ENCODE data around the gene FBXW8. TPM values are rescaled to one million over a fixed set of nuclear protein-coding genes. Genes with fewer than 3 reads are reported as not detected.

FBXW8 gene
- total RNA-seq, 4 donors from 2014 or later = 7.4 to 15.4 (median 10.2) TPM

DNA sequence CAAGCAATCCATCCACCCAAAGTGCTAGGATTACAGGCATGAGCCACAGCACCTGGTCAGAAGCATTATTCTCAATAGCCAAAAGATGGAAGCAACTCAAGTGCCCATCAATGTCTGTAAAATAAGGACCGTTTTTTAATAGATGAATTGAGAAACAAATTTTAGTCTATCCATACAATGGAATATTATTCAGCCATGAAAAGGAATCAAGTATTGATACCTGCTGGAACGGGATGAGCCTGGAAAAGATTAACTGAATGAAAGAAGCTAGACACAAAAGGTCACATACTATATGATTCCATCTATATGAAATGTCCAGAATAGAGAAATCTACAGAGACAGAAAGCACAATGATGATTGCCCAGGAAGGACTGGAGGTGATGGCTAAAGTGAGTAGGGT lies 9.1 kb upstream of the FBXW8 start:
- Histone ChIP-seq H3K36me3 (no peaks in the 10 kb centered on the region), H3K9me3 (no peaks in the 10 kb centered on the region), H3K27ac (no peak overlapping the region), H3K27me3 (peaks cover 0 to 60% (median 3%) of the 10 kb centered on the region in 4 donors), H3K4me1 (no peaks in the 10 kb centered on the region), H3K4me3 (no peak overlapping the region)
- no peak for DNase-seq
- intact Hi-C loops (cut with DNase I) = no loop called here
- TF ChIP-seq, protein P1, sequence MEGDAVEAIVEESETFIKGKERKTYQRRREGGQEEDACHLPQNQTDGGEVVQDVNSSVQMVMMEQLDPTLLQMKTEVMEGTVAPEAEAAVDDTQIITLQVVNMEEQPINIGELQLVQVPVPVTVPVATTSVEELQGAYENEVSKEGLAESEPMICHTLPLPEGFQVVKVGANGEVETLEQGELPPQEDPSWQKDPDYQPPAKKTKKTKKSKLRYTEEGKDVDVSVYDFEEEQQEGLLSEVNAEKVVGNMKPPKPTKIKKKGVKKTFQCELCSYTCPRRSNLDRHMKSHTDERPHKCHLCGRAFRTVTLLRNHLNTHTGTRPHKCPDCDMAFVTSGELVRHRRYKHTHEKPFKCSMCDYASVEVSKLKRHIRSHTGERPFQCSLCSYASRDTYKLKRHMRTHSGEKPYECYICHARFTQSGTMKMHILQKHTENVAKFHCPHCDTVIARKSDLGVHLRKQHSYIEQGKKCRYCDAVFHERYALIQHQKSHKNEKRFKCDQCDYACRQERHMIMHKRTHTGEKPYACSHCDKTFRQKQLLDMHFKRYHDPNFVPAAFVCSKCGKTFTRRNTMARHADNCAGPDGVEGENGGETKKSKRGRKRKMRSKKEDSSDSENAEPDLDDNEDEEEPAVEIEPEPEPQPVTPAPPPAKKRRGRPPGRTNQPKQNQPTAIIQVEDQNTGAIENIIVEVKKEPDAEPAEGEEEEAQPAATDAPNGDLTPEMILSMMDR (IDR thresholded peaks at IDR 0.05) = no peak
- 64 to 79% methylated on average over 2 of the region's 2 CpGs for WGBS, 2 donors

DNA sequence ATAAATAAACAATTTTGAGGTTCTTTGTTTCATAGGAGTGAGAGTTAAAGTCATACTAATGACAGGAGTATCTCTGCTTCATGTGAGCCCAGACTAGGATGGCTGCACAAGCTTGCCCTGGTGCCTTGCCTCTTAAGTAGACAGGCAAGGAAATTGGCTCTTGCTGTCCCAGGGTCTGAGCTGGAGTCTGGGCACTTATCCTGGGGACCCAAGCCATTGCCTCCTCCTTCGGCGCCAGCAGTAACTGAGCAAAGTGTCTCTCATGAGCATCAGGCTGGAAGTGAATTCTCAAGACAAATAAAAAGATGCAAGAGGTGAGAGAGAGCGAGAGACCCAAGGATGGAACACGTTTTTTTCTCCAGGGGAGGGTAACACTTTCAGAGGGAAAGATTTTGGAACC lies 6.9 kb upstream of the FBXW8 start:
- no peaks in the 10 kb centered on the region for H3K4me1 ChIP-seq
- H3K4me3 ChIP-seq = no peak overlapping the region
- DNase-seq = no peak
- no peak overlapping the region for H3K27ac ChIP-seq
- H3K27me3 ChIP-seq = peaks cover 0 to 42% (median 2%) of the 10 kb centered on the region in 4 donors
- H3K36me3 ChIP-seq = no peaks in the 10 kb centered on the region
- 56 to 73% methylated on average over 4 of the region's 4 CpGs for WGBS, 2 donors
- intact Hi-C loops (cut with DNase I) = no loop called here
- TF ChIP-seq, protein P1 (IDR thresholded peaks at IDR 0.05) = no peak
- TF ChIP-seq POLR2A (IDR thresholded peaks at IDR 0.05) = no peak
- no peaks in the 10 kb centered on the region for H3K9me3 ChIP-seq

GRCh38 chr12:116906285-116906684 lies 4.5 kb upstream of the FBXW8 start:
- 85 to 87% methylated on average over 4 of the region's 4 CpGs for WGBS, 2 donors
- no peak overlapping the region for H3K27ac ChIP-seq
- no peak for DNase-seq
- H3K27me3 ChIP-seq = peaks cover 0 to 19% (median 0%) of the 10 kb centered on the region in 4 donors
- no peak overlapping the region for H3K4me3 ChIP-seq
- H3K4me1 ChIP-seq = peaks cover 0 to 4% (median 0%) of the 10 kb centered on the region in 3 donors
- no peaks in the 10 kb centered on the region for H3K9me3 ChIP-seq
- no peaks in the 10 kb centered on the region for H3K36me3 ChIP-seq
- TF ChIP-seq, protein P1 (IDR thresholded peaks at IDR 0.05) = no peak
- TF ChIP-seq POLR2A (IDR thresholded peaks at IDR 0.05) = no peak
- intact Hi-C loops (cut with DNase I) = no loop called here

- no peak for TF ChIP-seq POLR2A (IDR thresholded peaks at IDR 0.05)
- TF ChIP-seq, protein P1 (IDR thresholded peaks at IDR 0.05) = no peak
- peak overlapping the region in 2 of 4 donors; percentile 83 to 90 for H3K27ac ChIP-seq
- peak overlapping the region; percentile 63 to 90 (median 88) for H3K4me3 ChIP-seq
- H3K27me3 ChIP-seq = peaks cover 0 to 4% (median 0%) of the 10 kb centered on the region in 4 donors
- H3K9me3 ChIP-seq = no peaks in the 10 kb centered on the region
- H3K4me1 ChIP-seq = peaks cover 0 to 21% (median 8%) of the 10 kb centered on the region in 3 donors
- intact Hi-C loops (cut with DNase I) = no loop called here
- WGBS, 2 donors = 67 to 73% methylated on average over 4 of the region's 4 CpGs
- H3K36me3 ChIP-seq = no peaks in the 10 kb centered on the region
- DNase-seq = no peak
These were observed 488 bp upstream of the FBXW8 start for GRCh38 chr12:116910280-116910644.

DNA sequence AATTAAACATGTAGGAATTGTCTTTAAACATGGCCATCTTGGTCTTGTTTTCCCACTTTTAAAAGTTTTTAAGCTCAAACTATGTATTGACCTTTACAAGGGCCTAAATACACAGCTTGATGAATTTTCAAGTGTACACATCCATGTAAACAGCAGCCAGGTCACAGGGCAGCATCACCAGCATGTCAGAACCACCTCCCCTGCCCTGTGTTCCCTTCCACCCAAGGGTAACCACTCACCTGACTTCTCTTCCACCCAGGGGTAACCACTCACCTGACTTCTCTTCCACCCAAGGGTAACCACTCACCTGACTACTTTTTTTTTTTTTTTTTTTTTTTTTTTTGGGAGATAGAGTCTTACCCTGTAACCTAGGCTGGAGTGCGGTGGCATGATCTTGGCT lies 4.6 kb downstream of the FBXW8 start:
- 100% methylated on average over 1 of the region's 1 CpG for WGBS, 2 donors
- peak overlapping the region in 3 of 4 donors; percentile 43 to 48 (median 48) for H3K27ac ChIP-seq
- no peaks in the 10 kb centered on the region for H3K36me3 ChIP-seq
- no peak for DNase-seq
- H3K4me1 ChIP-seq = peaks cover 4 to 63% (median 12%) of the 10 kb centered on the region in 3 donors
- H3K9me3 ChIP-seq = no peaks in the 10 kb centered on the region
- no peak overlapping the region for H3K4me3 ChIP-seq
- no peaks in the 10 kb centered on the region for H3K27me3 ChIP-seq
- TF ChIP-seq, protein P1 (IDR thresholded peaks at IDR 0.05) = no peak
- TF ChIP-seq POLR2A (IDR thresholded peaks at IDR 0.05) = no peak
- intact Hi-C loops (cut with DNase I) = no loop called here

Measured in esophagus squamous epithelium (tissue), 5 donors.